ENCODE results near the gene CDC42. TPM values are rescaled to one million over a fixed set of nuclear protein-coding genes. Genes with fewer than 3 reads are reported as not detected.

CDC42 gene
- total and polyA plus RNA-seq, 9 of the 15 experiments (the other 6 are each of a cell fraction or from before 2014, with no cell fraction given), result 186 to 398 (median 325) TPM

- TF ChIP-seq MGA (IDR thresholded peaks at IDR 0.05) (no peak), POLR3G (IDR thresholded peaks at IDR 0.05; ENCODE audit: extremely low read depth, insufficient read length, insufficient replicate concordance) (no peak), ZNF561 (CRISPR knock-in tag; conservative IDR thresholded peaks at IDR 0.05) (no peak), RAD51 (IDR thresholded peaks at IDR 0.05; ENCODE audit: borderline replicate concordance, low read depth) (no peak; the same call in 1 of the 2 replicates), SMARCE1 (IDR thresholded peaks at IDR 0.05) (no peak), CAMTA2 (CRISPR knock-in tag; conservative IDR thresholded peaks at IDR 0.05) (no peak), SRSF7 (optimal IDR thresholded peaks at IDR 0.05; ENCODE audit: low read depth, low read length) (no peak), CBX1 (IDR thresholded peaks at IDR 0.05; ENCODE audit: low read depth) (no peak), U2AF1 (optimal IDR thresholded peaks at IDR 0.05; ENCODE audit: low read depth, low read length) (no peak), USF1 (CRISPR knock-in tag; IDR thresholded peaks at IDR 0.05) (no peak), ZNF282 (CRISPR knock-in tag; IDR thresholded peaks at IDR 0.05) (no peak), GATAD2A (IDR thresholded peaks at IDR 0.05) (no peak), MEIS2 (IDR thresholded peaks at IDR 0.05; ENCODE audit: partially characterized antibody) (peak; percentile 54), ZSCAN32 (CRISPR knock-in tag; IDR thresholded peaks at IDR 0.05) (no peak), TOE1 (IDR thresholded peaks at IDR 0.05; ENCODE audit: borderline replicate concordance) (no peak), TOE1 (CRISPR knock-in tag; IDR thresholded peaks at IDR 0.05; ENCODE audit: borderline replicate concordance, low read depth) (no peak), CREM (IDR thresholded peaks at IDR 0.05; ENCODE audit: low read depth) (0 out of 2 replicates have a peak, but pooled peaks have one; percentile 11), CBX3 (IDR thresholded peaks at IDR 0.05; ENCODE audit: borderline replicate concordance in 1 of 2, low read length in 2 of 2) (0 out of 3 replicates have a peak, but pooled peaks of 1 of the 2 experiments have one; percentile 28)
These were observed 51.6 kb downstream of the CDC42 start (continued) for GRCh38 chr1:22104094-22104493.
